Breast epithelium (tissue), 3 donors: ENCODE results near the gene RMND1.

ENCODE experiments used
- CTCF ChIP-seq, 3 donors: fragments of 450-650 bp; IDR thresholded peaks; one replicate each; pipeline ENCODE4 v1.5.1; 2016 to 2017; ENCODE audit warnings: antibody characterized with exemption in 3 of 3, mild to moderate bottlenecking in 3 of 3, moderate library complexity in 3 of 3
- POLR2A ChIP-seq: fragments of 450-650 bp; IDR thresholded peaks from one replicate; pipeline ENCODE4 v1.6.1; 2016; ENCODE audit warnings: antibody characterized with exemption, mild to moderate bottlenecking, moderate library complexity
- POLR2AphosphoS5 ChIP-seq, 3 donors: sonication (generic); formaldehyde crosslinking; IDR thresholded peaks; one replicate each; pipeline ENCODE4 v1.6.1; 2017; ENCODE audit warnings: antibody characterized with exemption in 3 of 3

GRCh38 chr6:151379933-151380847 lies 71.7 kb downstream of the RMND1 start:
- TF ChIP-seq CTCF (IDR thresholded peaks at IDR 0.05), result no peak
- TF ChIP-seq POLR2A, result no peak
- no peak for TF ChIP-seq POLR2AphosphoS5 (IDR thresholded peaks at IDR 0.05)
